HCT116 (cell line): ENCODE results near the gene ZFP1. TPM values are rescaled to one million over a fixed set of nuclear protein-coding genes. Genes with fewer than 3 reads are reported as not detected.

Experiments used
- ATAC-seq: fragments of 200-7000 bp; cut with Tn5 transposase; 2 replicates; pipeline ENCODE4 v1.9.1; 2020; ENCODE audit warnings: mild to moderate bottlenecking, moderate library complexity
- BruUV-seq: library from RNA; stranded (reverse); fragments of 400-500 nt; replicated peaks from 2 replicates; lab custom pipeline; 2021; lab: Mats Ljungman, UMichigan
- CTCF ChIA-PET: fragments of 300-600 bp; sonication (Branson Sonifier 250); formaldehyde crosslinking; loops from one replicate; lab custom pipeline; 2021; ENCODE audit warnings: antibody characterized with exemption; lab: Charles Lee
- POLR2A ChIA-PET: fragments of 300-600, 350-600 bp; sonication (Branson Sonifier 250); formaldehyde crosslinking; loops from one replicate; lab custom pipeline; 2021; ENCODE audit warnings: antibody characterized with exemption; lab: Charles Lee
- RAD21 ChIA-PET, 2 experiments: fragments of 300-600 bp; sonication (Branson Sonifier 250); formaldehyde crosslinking; loops; one replicate each; lab custom pipeline; 2023; ENCODE audit warnings: low total read pairs in 2 of 2; ENCODE audit not compliant: uncharacterized antibody in 2 of 2, unreplicated experiment in 2 of 2, low non-redundant PET in 1 of 2; lab: Charles Lee
- DNase-seq: peaks from one replicate; pipeline ENCODE4 v3.0.0-alpha.2; 2010; ENCODE audit warnings: low read depth, low spot score
- H2AFZ ChIP-seq: fragments of 200-600 bp; shearing (Covaris generic), sonication (generic); 2 replicates; pipeline ENCODE4 v1.6.1; 2017; ENCODE audit warnings: low read depth, mixed run types, mixed read lengths, antibody characterized with exemption, low read length; ENCODE audit not compliant: poor library complexity, severe bottlenecking
- H3K27ac ChIP-seq: 2 replicates; pipeline ENCODE4 v1.5.1; 2012; ENCODE audit warnings: low read depth, low read length
- H3K27me3 ChIP-seq: fragments of 200-600 bp; sonication (generic); 2 replicates; pipeline ENCODE4 v1.6.1; 2016; ENCODE audit warnings: mixed run types, low read length, mixed read lengths; ENCODE audit not compliant: insufficient read depth
- H3K36me3 ChIP-seq, 2 experiments: fragments of 200-500 bp in 1 of 2; fragments of 200-600 bp in 1 of 2; sonication (Bioruptor generic) in 1 of 2; sonication (generic) in 1 of 2; 2 replicates each; pipeline versions ENCODE4 v1.5.1 to v1.6.1; 2014 to 2016; ENCODE audit warnings: low read length in 2 of 2, inconsistent platforms in 1 of 2, mixed read lengths in 1 of 2, mixed run types in 1 of 2; ENCODE audit not compliant: insufficient read depth in 2 of 2, control insufficient read depth in 1 of 2
- H3K4me1 ChIP-seq, 2 experiments: fragments of 200-600 bp in 1 of 2; sonication (generic) in 1 of 2; 2 replicates each; pipeline versions ENCODE4 v1.5.1 to v1.6.1; 2012 to 2017; ENCODE audit warnings: low read length in 2 of 2, inconsistent platforms in 1 of 2, mild to moderate bottlenecking in 1 of 2, mixed read lengths in 1 of 2, mixed run types in 1 of 2, moderate library complexity in 1 of 2; ENCODE audit not compliant: insufficient read depth in 2 of 2, control insufficient read depth in 1 of 2
- H3K4me2 ChIP-seq: fragments of 200-600 bp; sonication (generic); 2 replicates; pipeline ENCODE4 v1.6.1; 2017; ENCODE audit warnings: mixed run types, low read length, mixed read lengths
- H3K4me3 ChIP-seq, 2 experiments: fragments of 200-600 bp in 1 of 2; sonication (generic) in 1 of 2; replicated peaks in 1 of 2; 2 replicates each; pipeline ENCODE4 v1.5.1; 2011 to 2016; ENCODE audit warnings: low read length in 2 of 2, control low read depth in 1 of 2, low read depth in 1 of 2, mild to moderate bottlenecking in 1 of 2, mixed read lengths in 1 of 2, mixed run types in 1 of 2
- H3K79me2 ChIP-seq: fragments of 200-600 bp; sonication (generic); 2 replicates; pipeline ENCODE4 v1.6.1; 2017; ENCODE audit warnings: mild to moderate bottlenecking, mixed run types, low read length, moderate library complexity, mixed read lengths; ENCODE audit not compliant: insufficient read depth
- H3K9ac ChIP-seq: fragments of 200-600 bp; sonication (generic); 2 replicates; pipeline ENCODE4 v1.6.1; 2016; ENCODE audit warnings: low read length, mixed read lengths
- H3K9me2 ChIP-seq: fragments of 200-600 bp; sonication (generic), shearing (Covaris generic); 2 replicates; pipeline ENCODE4 v1.6.1; 2017; ENCODE audit warnings: mixed run types, mild to moderate bottlenecking, moderate library complexity; ENCODE audit not compliant: insufficient read depth
- H3K9me3 ChIP-seq, 2 experiments: fragments of 200-500 bp in 1 of 2; fragments of 200-600 bp in 1 of 2; sonication (Bioruptor generic) in 1 of 2; sonication (generic) in 1 of 2; 2 replicates each; pipeline ENCODE4 v1.6.1; 2014 to 2017; ENCODE audit warnings: low read length in 2 of 2, mixed read lengths in 2 of 2, inconsistent platforms in 1 of 2, low read depth in 1 of 2, mild to moderate bottlenecking in 1 of 2, mixed run types in 1 of 2, moderate library complexity in 1 of 2; ENCODE audit not compliant: control insufficient read depth in 1 of 2, insufficient read depth in 1 of 2
- H4K20me1 ChIP-seq: fragments of 200-600 bp; sonication (generic), shearing (Covaris generic); 2 replicates; pipeline ENCODE4 v1.6.1; 2017; ENCODE audit warnings: mixed run types, mild to moderate bottlenecking, moderate library complexity; ENCODE audit not compliant: insufficient read depth
- ELF1 ChIP-seq: IDR thresholded peaks from 2 replicates; pipeline ENCODE4 v1.6.1; 2012; ENCODE audit warnings: low read depth, borderline replicate concordance
- EZH2phosphoT487 ChIP-seq: fragments of 200-600 bp; IDR thresholded peaks from 2 replicates; pipeline ENCODE4 v1.6.1; 2018; ENCODE audit warnings: antibody characterized with exemption, borderline replicate concordance
- POLR2A ChIP-seq: IDR thresholded peaks from 2 replicates; pipeline ENCODE4 v1.7.0; 2011; ENCODE audit warnings: borderline replicate concordance; ENCODE audit not compliant: insufficient read depth, insufficient read length; ENCODE audit errors: extremely low read depth
- POLR2AphosphoS5 ChIP-seq: IDR thresholded peaks from 2 replicates; pipeline ENCODE4 v1.6.1; 2011; ENCODE audit warnings: mild to moderate bottlenecking, low read depth, low read length, moderate library complexity
- RAD21 ChIP-seq: IDR thresholded peaks from 2 replicates; pipeline ENCODE4 v1.6.1; 2012; ENCODE audit warnings: low read depth, mild to moderate bottlenecking
- SRF ChIP-seq: IDR thresholded peaks from 2 replicates; pipeline ENCODE4 v1.6.1; 2012; ENCODE audit warnings: low read depth
- YY1 ChIP-seq: IDR thresholded peaks from 2 replicates; pipeline ENCODE4 v1.6.1; 2011; ENCODE audit warnings: low read length, low read depth, moderate library complexity, mild to moderate bottlenecking; ENCODE audit not compliant: insufficient replicate concordance; ENCODE audit errors: extremely low read depth
- ZNF274 ChIP-seq: fragments of 200-500 bp; sonication (Bioruptor generic); IDR thresholded peaks from 2 replicates; pipeline ENCODE4 v1.6.1; 2014; ENCODE audit warnings: mild to moderate bottlenecking, low read depth, low read length, inconsistent platforms
- intact Hi-C: fragments of 100-400 bp; cut with micrococcal nuclease; formaldehyde crosslinking; loops from 2 replicates; pipeline ENCODE4 v1.10.0; 2022
- total RNA-seq: library from RNA; stranded (reverse); gene quantifications from one replicate; pipeline ENCODE4 v1.2.1, GENCODE V29; 2021; ENCODE audit not compliant: unreplicated experiment
- TF ChIP-seq, protein P1 (sequence below): IDR thresholded peaks from 2 replicates; pipeline ENCODE4 v1.6.1; 2012
- TF ChIP-seq, protein P2 (sequence below): IDR thresholded peaks from 2 replicates; pipeline ENCODE4 v1.6.1; 2011; ENCODE audit warnings: mild to moderate bottlenecking, low read length, moderate library complexity; ENCODE audit not compliant: insufficient replicate concordance; ENCODE audit errors: extremely low read depth
- TF ChIP-seq, protein P3 (sequence below): IDR thresholded peaks from 2 replicates; pipeline ENCODE4 v1.6.1; 2012

The ZFP1 gene
- total RNA-seq, 1 experiment from 2014 or later: 12.8 TPM

DNA sequence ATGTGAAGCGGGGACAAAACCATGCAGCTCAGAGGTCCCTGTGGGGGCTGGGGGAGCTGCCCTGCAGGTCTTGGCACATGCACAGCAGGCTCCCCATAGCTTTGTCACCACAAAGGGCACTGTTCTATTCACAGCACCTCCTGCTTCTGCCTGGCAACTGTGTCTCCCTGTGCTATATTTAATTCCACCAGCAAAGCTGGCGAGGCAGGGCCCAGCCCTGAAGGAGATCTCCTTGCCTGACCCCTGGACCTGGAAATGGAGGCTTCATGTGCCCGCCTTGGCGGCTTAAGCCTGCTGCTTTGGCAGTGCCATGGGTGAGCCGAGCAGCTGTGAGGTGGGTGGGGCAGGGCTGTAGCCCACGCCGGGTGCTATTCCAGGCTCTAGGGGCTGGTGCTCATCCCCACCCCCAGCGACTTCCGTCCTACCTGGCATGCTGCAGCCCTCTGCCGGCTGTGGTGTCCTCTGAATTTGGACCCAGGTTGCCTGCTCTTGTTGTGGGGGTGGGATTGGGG, 38.5 kb upstream of the ZFP1 start:
- peaks cover 0 to 5% of the 10 kb centered on the region in 2 experiments; a peak in 1 of 4 replicates for H3K36me3 ChIP-seq
- ChIA-PET RAD21 (interaction anchor here (1.1 to 3.5 kb wide), 2 partner anchors 111 to 112 kb away, joined by 3 to 33 read pairs; partner anchors contain the start of gene ZNRF1 (in 2 of the 2)), POLR2A (interaction anchor here (1.2 to 3.1 kb wide), 3 partner anchors 111 to 125 kb away, joined by 3 to 19 read pairs (median 17); partner anchors contain the start of genes WDR59 and ZNRF1), CTCF (interaction anchor here (0.9 to 4.4 kb wide), 7 partner anchors 10 to 206 kb away, joined by 3 to 116 read pairs (median 5); partner anchors contain the start of gene ZNRF1)
- no peaks in the 10 kb centered on the region for H3K9me2 ChIP-seq
- peaks cover 35 to 49% of the 10 kb centered on the region in 2 experiments for H3K4me1 ChIP-seq
- H4K20me1 ChIP-seq: no peaks in the 10 kb centered on the region
- H3K4me3 ChIP-seq: peak overlapping the region in 1 of 2 experiments; percentile 52; a peak in 2 of 4 replicates
- no peak overlapping the region for H2AFZ ChIP-seq
- no peak for DNase-seq
- peak overlapping the region; percentile 91 for H3K27ac ChIP-seq
- peak overlapping the region; percentile 81 for H3K9ac ChIP-seq
- TF ChIP-seq, protein P1, sequence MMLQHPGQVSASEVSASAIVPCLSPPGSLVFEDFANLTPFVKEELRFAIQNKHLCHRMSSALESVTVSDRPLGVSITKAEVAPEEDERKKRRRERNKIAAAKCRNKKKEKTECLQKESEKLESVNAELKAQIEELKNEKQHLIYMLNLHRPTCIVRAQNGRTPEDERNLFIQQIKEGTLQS: no peak
- TF ChIP-seq YY1: no peak
- no peak; the same call in 1 of the 2 replicates for TF ChIP-seq POLR2AphosphoS5
- TF ChIP-seq POLR2A: no peak
- TF ChIP-seq, protein P2, sequence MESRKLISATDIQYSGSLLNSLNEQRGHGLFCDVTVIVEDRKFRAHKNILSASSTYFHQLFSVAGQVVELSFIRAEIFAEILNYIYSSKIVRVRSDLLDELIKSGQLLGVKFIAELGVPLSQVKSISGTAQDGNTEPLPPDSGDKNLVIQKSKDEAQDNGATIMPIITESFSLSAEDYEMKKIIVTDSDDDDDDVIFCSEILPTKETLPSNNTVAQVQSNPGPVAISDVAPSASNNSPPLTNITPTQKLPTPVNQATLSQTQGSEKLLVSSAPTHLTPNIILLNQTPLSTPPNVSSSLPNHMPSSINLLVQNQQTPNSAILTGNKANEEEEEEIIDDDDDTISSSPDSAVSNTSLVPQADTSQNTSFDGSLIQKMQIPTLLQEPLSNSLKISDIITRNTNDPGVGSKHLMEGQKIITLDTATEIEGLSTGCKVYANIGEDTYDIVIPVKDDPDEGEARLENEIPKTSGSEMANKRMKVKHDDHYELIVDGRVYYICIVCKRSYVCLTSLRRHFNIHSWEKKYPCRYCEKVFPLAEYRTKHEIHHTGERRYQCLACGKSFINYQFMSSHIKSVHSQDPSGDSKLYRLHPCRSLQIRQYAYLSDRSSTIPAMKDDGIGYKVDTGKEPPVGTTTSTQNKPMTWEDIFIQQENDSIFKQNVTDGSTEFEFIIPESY: no peak
- no peak for TF ChIP-seq EZH2phosphoT487
- TF ChIP-seq RAD21: no peak
- TF ChIP-seq, protein P3, sequence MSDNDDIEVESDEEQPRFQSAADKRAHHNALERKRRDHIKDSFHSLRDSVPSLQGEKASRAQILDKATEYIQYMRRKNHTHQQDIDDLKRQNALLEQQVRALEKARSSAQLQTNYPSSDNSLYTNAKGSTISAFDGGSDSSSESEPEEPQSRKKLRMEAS: no peak
- TF ChIP-seq SRF: no peak
- TF ChIP-seq ELF1: no peak
- no peak for TF ChIP-seq ZNF274
- H3K4me2 ChIP-seq: peak overlapping the region; percentile 79
- intact Hi-C loops: loop anchor here (2.0 to 10.0 kb wide), 2 partner anchors 123 to 295 kb away; no protein-coding TSS in a partner anchor
- H3K27me3 ChIP-seq: no peaks in the 10 kb centered on the region
- no peaks in the 10 kb centered on the region for H3K79me2 ChIP-seq
- ATAC-seq: no peak; the same call in 1 of the 2 replicates
- no TSS peak for BruUV-seq
- H3K9me3 ChIP-seq: no peaks in the 10 kb centered on the region
